A549 (cell line): ENCODE measurements around the gene PYGL. TPM values are rescaled to one million over a fixed set of nuclear protein-coding genes. Genes with fewer than 3 reads are reported as not detected.

Experiments used
- ATAC-seq, 2 experiments: fragments of 200-7000 bp in 1 of 2; fragments of >200 bp in 1 of 2; cut with Nextera tagmentation in 1 of 2; cut with Tn5 transposase in 1 of 2; 3 replicates each; pipeline versions ENCODE4 v1.8.0 to v1.9.1; 2018 to 2020; ENCODE audit warnings: mild to moderate bottlenecking in 1 of 2, moderate library complexity in 1 of 2
- CTCF ChIA-PET: fragments of 300-600 bp; sonication (Branson Sonifier 250); formaldehyde crosslinking; extraction: SDS; loops from one replicate; lab custom pipeline; 2021; ENCODE audit warnings: antibody characterized with exemption, inconsistent platforms; lab: Yijun Ruan, JAX
- POLR2A ChIA-PET: fragments of 350-600 bp; formaldehyde crosslinking; extraction: SDS; loops from one replicate; lab custom pipeline; 2021; ENCODE audit warnings: antibody characterized with exemption, inconsistent platforms; lab: Yijun Ruan, JAX
- DNase-seq, 2 experiments: peaks; one replicate each; pipeline versions ENCODE4 v3.0.0 to v3.0.0-alpha.2; 2011 to 2016; ENCODE audit warnings: low read depth in 1 of 2, low spot score in 1 of 2
- FAIRE-seq: peaks from 2 replicates; lab custom pipeline; 2011; peaks lifted over from hg19 to GRCh38; lab: Jason Lieb, UNC
- H3K27ac ChIP-seq, 2 experiments: fragments of >200 bp; sonication (Bioruptor Twin); formaldehyde crosslinking; 3 replicates each; pipeline ENCODE4 v1.5.1; 2016 to 2017
- H3K4me1 ChIP-seq: fragments of >200 bp; sonication (Bioruptor Twin); formaldehyde crosslinking; 3 replicates; pipeline ENCODE4 v1.6.1; 2016
- H3K4me2 ChIP-seq: fragments of >200 bp; sonication (Bioruptor Twin); formaldehyde crosslinking; 3 replicates; pipeline ENCODE4 v1.6.1; 2016
- H3K4me3 ChIP-seq: fragments of >200 bp; sonication (Bioruptor Twin); formaldehyde crosslinking; 3 replicates; pipeline ENCODE4 v1.5.1; 2016
- H3K9me3 ChIP-seq: fragments of >200 bp; sonication (Bioruptor Twin); formaldehyde crosslinking; 3 replicates; pipeline ENCODE4 v1.6.1; 2016
- BHLHE40 ChIP-seq: IDR thresholded peaks from 2 replicates; pipeline ENCODE4 v1.6.1; 2012; ENCODE audit warnings: low read depth, low read length, inconsistent platforms
- CBX2 ChIP-seq: fragments of 200-600 bp; sonication (generic); IDR thresholded peaks from 2 replicates; pipeline ENCODE4 v1.6.1; 2016; ENCODE audit warnings: low read depth, mild to moderate bottlenecking, borderline replicate concordance
- CBX8 ChIP-seq: fragments of 200-600 bp; sonication (generic); IDR thresholded peaks from 2 replicates; pipeline ENCODE4 v1.6.1; 2016
- CHD2 ChIP-seq: fragments of 150-350 bp; IDR thresholded peaks from 2 replicates; pipeline ENCODE4 v1.6.1; 2014; ENCODE audit warnings: low read length; ENCODE audit not compliant: partially characterized antibody
- CHD4 ChIP-seq: fragments of 200-600 bp; sonication (generic); IDR thresholded peaks from 2 replicates; pipeline ENCODE4 v1.6.1; 2016; ENCODE audit warnings: antibody characterized with exemption, mild to moderate bottlenecking, borderline replicate concordance
- EHF ChIP-seq: fragments of 250-450 bp; sonication (Bioruptor Pico); IDR thresholded peaks from 2 replicates; pipeline ENCODE4 v1.5.0; 2020; ENCODE audit warnings: mild to moderate bottlenecking
- EHMT2 ChIP-seq: fragments of 200-600 bp; sonication (generic); IDR thresholded peaks from 2 replicates; pipeline ENCODE4 v1.6.1; 2016; ENCODE audit warnings: antibody characterized with exemption, low read depth, mild to moderate bottlenecking, moderate library complexity
- FOXS1 ChIP-seq: fragments of 250-450 bp; sonication (Bioruptor Pico); IDR thresholded peaks from 2 replicates; pipeline ENCODE4 v1.5.0; 2020; ENCODE audit warnings: mild to moderate bottlenecking, moderate library complexity
- GATA3 ChIP-seq: IDR thresholded peaks from 2 replicates; pipeline ENCODE4 v1.6.1; 2012; ENCODE audit warnings: borderline replicate concordance
- HDAC2 ChIP-seq: fragments of 200-600 bp; sonication (generic); IDR thresholded peaks from 2 replicates; pipeline ENCODE4 v1.6.1; 2016
- HOXB5 ChIP-seq: fragments of 250-450 bp; sonication (Bioruptor Pico); IDR thresholded peaks from 2 replicates; pipeline ENCODE4 v1.5.0; 2020; ENCODE audit warnings: mild to moderate bottlenecking, moderate library complexity
- KDM1A ChIP-seq: fragments of 200-600 bp; sonication (generic); IDR thresholded peaks from 2 replicates; pipeline ENCODE4 v1.6.1; 2016; ENCODE audit warnings: low read depth, mild to moderate bottlenecking
- MAFK ChIP-seq: fragments of 450-650 bp; IDR thresholded peaks from 2 replicates; pipeline ENCODE4 v1.6.1; 2014; ENCODE audit not compliant: partially characterized antibody
- NR3C1 ChIP-seq: fragments of >200 bp; sonication (Bioruptor Twin); formaldehyde crosslinking; IDR thresholded peaks from 3 replicates; pipeline ENCODE4 v1.6.1; 2017
- RAD21 ChIP-seq, 2 experiments: fragments of >200 bp in 1 of 2; sonication (Bioruptor Twin) in 1 of 2; formaldehyde crosslinking in 1 of 2; IDR thresholded peaks in 1 of 2; conservative IDR thresholded peaks in 1 of 2; 2 replicates in 1 of 2; 3 replicates in 1 of 2; pipeline ENCODE4 v1.6.1; 2012 to 2018; ENCODE audit warnings: inconsistent platforms in 1 of 2
- RCOR1 ChIP-seq: fragments of 150-350 bp; IDR thresholded peaks from 2 replicates; pipeline ENCODE4 v1.6.1; 2014; ENCODE audit warnings: antibody characterized with exemption, low read length, low read depth
- SREBF2 ChIP-seq: fragments of 450-650 bp; IDR thresholded peaks from 2 replicates; pipeline ENCODE4 v1.6.1; 2014; ENCODE audit warnings: mild to moderate bottlenecking, moderate library complexity
- TFCP2L1 ChIP-seq: fragments of 250-450 bp; sonication (Bioruptor Pico); IDR thresholded peaks from 2 replicates; pipeline ENCODE4 v1.5.0; 2021; ENCODE audit warnings: mild to moderate bottlenecking
- ZC3H11A ChIP-seq: fragments of 450-650 bp; IDR thresholded peaks from 2 replicates; pipeline ENCODE4 v1.6.1; 2014; ENCODE audit warnings: antibody characterized with exemption, mild to moderate bottlenecking
- ZFP36 ChIP-seq: fragments of 450-650 bp; IDR thresholded peaks from 2 replicates; pipeline ENCODE4 v1.6.1; 2014; ENCODE audit warnings: borderline replicate concordance; ENCODE audit not compliant: partially characterized antibody
- ZSCAN20 ChIP-seq: fragments of 250-450 bp; sonication (Bioruptor Pico); IDR thresholded peaks from 2 replicates; pipeline ENCODE4 v1.8.0; 2022; ENCODE audit warnings: mild to moderate bottlenecking, moderate library complexity
- WGBS: methylation state at CpG from one replicate; pipeline ENCODE4 v1.1.6; 2017; ENCODE audit errors: missing lambda C conversion rate; 5-methylcytosine and 5-hydroxymethylcytosine counted together
- polyA plus RNA-seq, 4 experiments: library from polyadenylated mRNA; depleted of rRNA in 3 of 4; stranded (reverse); fragments of >200 nt; fragmentation: RNase III in 1 of 4; extraction: RNeasy Plus Mini Kit Qiagen cat#74134 plus additional on column Dnase treatment in 1 of 4; gene quantifications; 2 replicates in 3 of 4; 3 replicates in 1 of 4; pipeline ENCODE4 v1.2.3, GENCODE V29; 2011 to 2017
- TF ChIP-seq, protein P1 (sequence below): IDR thresholded peaks from 2 replicates; pipeline ENCODE4 v1.6.1; 2012
- TF ChIP-seq, protein P2 (sequence below): fragments of 450-650 bp; IDR thresholded peaks from 2 replicates; pipeline ENCODE4 v1.6.1; 2014; ENCODE audit warnings: antibody characterized with exemption
- TF ChIP-seq, protein P3 (sequence below): fragments of >200 bp; sonication (Bioruptor Twin); formaldehyde crosslinking; IDR thresholded peaks from 3 replicates; pipeline ENCODE4 v1.5.1; 2016
- TF ChIP-seq, protein P4 (sequence below): fragments of 150-350 bp; IDR thresholded peaks from 2 replicates; pipeline ENCODE4 v1.6.1; 2014; ENCODE audit warnings: low read depth, mild to moderate bottlenecking, low read length
- TF ChIP-seq, protein P5 (sequence below): fragments of >200 bp; sonication (Bioruptor Twin); formaldehyde crosslinking; IDR thresholded peaks from 3 replicates; pipeline ENCODE4 v1.6.1; 2016
- TF ChIP-seq, protein P6 (sequence below): fragments of 250-450 bp; sonication (Bioruptor Pico); IDR thresholded peaks from 2 replicates; pipeline ENCODE4 v1.5.0; 2020; ENCODE audit warnings: low read depth, mild to moderate bottlenecking, moderate library complexity

The PYGL gene
- polyA plus RNA-seq, 2 of the 4 experiments (the other 2 are of a cell fraction), result 112 to 122 TPM

DNA sequence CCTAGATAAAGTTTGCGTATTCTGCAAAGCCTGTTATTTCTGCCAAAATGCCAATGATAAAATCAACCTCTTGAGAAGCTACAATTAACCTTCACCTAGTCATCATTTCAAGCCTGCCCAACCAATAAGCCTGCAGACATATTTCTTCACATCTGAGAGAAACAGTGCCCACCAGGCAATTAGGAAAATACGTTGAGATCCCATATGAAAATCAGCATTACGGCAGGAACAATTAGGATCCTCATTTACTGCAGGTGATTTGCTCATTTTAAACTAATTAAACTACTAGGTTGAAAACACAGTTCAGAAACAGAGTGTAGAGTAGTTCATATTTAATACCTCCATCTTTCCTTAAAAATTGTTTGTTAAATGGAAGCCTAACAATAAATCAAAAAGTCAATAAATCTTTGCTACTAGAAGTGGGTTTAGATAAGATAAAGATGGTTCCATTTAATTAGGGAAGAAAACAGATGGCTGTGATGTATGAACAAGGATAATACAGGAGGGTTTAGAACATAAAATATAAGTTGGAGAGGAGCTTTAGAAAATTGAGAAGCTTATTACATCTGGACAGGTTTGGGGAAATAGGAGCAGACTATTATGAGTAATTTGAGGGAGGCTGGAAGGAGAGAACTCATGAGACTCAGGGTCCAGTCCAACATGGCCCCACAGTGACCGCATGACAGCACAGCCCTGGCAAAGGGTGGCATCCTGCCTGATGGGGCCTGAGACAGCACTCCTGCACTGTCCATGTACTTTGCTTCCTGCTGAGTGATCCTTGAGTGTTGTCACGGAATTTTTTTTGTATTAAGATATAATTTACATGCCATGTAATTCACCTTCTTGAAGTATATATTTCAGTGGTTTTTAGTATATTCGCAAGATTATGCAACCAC, 26.9 kb upstream of the PYGL start:
- TF ChIP-seq NR3C1, result no peak
- TF ChIP-seq, protein P1, sequence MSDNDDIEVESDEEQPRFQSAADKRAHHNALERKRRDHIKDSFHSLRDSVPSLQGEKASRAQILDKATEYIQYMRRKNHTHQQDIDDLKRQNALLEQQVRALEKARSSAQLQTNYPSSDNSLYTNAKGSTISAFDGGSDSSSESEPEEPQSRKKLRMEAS, result no peak
- no peak for TF ChIP-seq EHF
- TF ChIP-seq, protein P2, sequence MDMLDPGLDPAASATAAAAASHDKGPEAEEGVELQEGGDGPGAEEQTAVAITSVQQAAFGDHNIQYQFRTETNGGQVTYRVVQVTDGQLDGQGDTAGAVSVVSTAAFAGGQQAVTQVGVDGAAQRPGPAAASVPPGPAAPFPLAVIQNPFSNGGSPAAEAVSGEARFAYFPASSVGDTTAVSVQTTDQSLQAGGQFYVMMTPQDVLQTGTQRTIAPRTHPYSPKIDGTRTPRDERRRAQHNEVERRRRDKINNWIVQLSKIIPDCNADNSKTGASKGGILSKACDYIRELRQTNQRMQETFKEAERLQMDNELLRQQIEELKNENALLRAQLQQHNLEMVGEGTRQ, result no peak
- TF ChIP-seq HDAC2, result no peak
- no peak for TF ChIP-seq TFCP2L1 (CRISPR knock-in tag)
- TF ChIP-seq, protein P3, sequence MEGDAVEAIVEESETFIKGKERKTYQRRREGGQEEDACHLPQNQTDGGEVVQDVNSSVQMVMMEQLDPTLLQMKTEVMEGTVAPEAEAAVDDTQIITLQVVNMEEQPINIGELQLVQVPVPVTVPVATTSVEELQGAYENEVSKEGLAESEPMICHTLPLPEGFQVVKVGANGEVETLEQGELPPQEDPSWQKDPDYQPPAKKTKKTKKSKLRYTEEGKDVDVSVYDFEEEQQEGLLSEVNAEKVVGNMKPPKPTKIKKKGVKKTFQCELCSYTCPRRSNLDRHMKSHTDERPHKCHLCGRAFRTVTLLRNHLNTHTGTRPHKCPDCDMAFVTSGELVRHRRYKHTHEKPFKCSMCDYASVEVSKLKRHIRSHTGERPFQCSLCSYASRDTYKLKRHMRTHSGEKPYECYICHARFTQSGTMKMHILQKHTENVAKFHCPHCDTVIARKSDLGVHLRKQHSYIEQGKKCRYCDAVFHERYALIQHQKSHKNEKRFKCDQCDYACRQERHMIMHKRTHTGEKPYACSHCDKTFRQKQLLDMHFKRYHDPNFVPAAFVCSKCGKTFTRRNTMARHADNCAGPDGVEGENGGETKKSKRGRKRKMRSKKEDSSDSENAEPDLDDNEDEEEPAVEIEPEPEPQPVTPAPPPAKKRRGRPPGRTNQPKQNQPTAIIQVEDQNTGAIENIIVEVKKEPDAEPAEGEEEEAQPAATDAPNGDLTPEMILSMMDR, result no peak
- no peak for TF ChIP-seq RCOR1
- TF ChIP-seq HOXB5, result no peak
- TF ChIP-seq BHLHE40, result no peak
- TF ChIP-seq MAFK, result no peak
- no peak for TF ChIP-seq GATA3
- TF ChIP-seq RAD21 (conservative IDR thresholded peaks at IDR 0.05 in 1 of 2, IDR thresholded peaks at IDR 0.05 in 1 of 2), result no peak
- TF ChIP-seq CHD2, result no peak

DNA sequence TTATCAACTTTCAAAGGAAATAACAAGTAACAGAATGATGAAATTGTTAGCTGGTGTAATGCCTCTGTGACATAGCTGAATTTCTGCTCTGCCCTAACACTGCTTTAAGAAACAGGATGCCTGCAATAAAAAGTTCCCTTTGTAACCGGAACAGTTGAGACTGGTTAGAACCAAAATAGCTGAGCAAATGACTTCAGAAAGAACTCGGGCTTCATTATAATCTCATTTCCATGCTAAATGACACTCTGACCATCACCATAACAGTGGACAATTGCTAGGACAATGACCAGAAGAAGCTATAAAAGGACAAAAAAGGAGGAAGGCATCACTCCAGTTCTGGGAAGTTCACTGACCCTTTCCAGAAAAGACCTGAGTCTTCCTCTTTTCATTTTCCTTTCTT, 23.5 kb upstream of the PYGL start:
- POLR2A ChIA-PET, result no interaction called here
- Histone ChIP-seq H3K4me1 (peaks cover 23% of the 10 kb centered on the region), H3K4me2 (no peak overlapping the region), H3K4me3 (no peak overlapping the region), H3K27ac (0 out of 6 replicates have a peak overlapping the region, but pooled peaks of 1 of the 2 experiments have one; percentile 23), H3K9me3 (no peaks in the 10 kb centered on the region)
- 82% methylated on average over 2 of the region's 2 CpGs for WGBS
- DNase-seq, result no peak
- no peak for ATAC-seq
- no peak for TF ChIP-seq FOXS1 (CRISPR knock-in tag)
- no peak for TF ChIP-seq EHMT2
- TF ChIP-seq ZFP36, result no peak
- no peak for TF ChIP-seq HDAC2
- TF ChIP-seq, protein P4, sequence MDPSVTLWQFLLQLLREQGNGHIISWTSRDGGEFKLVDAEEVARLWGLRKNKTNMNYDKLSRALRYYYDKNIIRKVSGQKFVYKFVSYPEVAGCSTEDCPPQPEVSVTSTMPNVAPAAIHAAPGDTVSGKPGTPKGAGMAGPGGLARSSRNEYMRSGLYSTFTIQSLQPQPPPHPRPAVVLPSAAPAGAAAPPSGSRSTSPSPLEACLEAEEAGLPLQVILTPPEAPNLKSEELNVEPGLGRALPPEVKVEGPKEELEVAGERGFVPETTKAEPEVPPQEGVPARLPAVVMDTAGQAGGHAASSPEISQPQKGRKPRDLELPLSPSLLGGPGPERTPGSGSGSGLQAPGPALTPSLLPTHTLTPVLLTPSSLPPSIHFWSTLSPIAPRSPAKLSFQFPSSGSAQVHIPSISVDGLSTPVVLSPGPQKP, result no peak
- TF ChIP-seq CBX8, result no peak
- no peak for FAIRE-seq
- CTCF ChIA-PET, result interaction anchor here (0.7 to 1.5 kb wide), 2 partner anchors 13 to 62 kb away, joined by 3 to 10 read pairs; no protein-coding TSS in a partner anchor

More for the DNA sequence above, 26.9 kb upstream of the PYGL start:
- POLR2A ChIA-PET, result no interaction called here
- no peak overlapping the region for H3K4me2 ChIP-seq
- no peak for DNase-seq
- ATAC-seq, result no peak
- no peak for FAIRE-seq
- H3K9me3 ChIP-seq, result no peaks in the 10 kb centered on the region
- no peaks in the 10 kb centered on the region for H3K4me1 ChIP-seq
- CTCF ChIA-PET, result interaction anchor here (0.6 to 1.1 kb wide), 2 partner anchors 34 to 248 kb away, joined by 3 to 4 read pairs; no protein-coding TSS in a partner anchor
- no peak overlapping the region for H3K27ac ChIP-seq
- no peak overlapping the region for H3K4me3 ChIP-seq
- WGBS, result 82% methylated on average over 6 of the region's 6 CpGs

DNA sequence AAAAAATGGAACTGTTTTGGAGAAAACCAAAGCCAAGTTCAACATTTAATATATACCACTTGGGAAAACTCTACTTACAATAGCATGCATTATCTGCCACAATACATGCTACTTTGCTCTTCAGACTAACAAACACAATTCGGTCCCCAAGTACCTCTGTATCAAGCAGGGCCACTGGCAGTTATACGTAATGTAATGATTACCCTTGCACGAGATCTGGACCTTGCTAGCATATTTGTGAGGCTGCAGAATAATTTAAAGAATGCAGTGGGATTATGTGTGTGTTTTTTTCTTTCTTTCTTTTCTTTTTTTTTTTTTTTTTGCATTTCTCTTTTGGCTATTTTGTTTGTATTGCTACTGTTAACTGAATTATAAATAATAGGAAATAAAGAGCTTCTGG, 22.8 kb upstream of the PYGL start:
- POLR2A ChIA-PET, result no interaction called here
- ATAC-seq, result no peak
- Histone ChIP-seq H3K4me2 (no peak overlapping the region), H3K4me1 (peaks cover 30% of the 10 kb centered on the region), H3K4me3 (no peak overlapping the region), H3K27ac (no peak overlapping the region), H3K9me3 (no peaks in the 10 kb centered on the region)
- FAIRE-seq, result no peak
- 59% methylated on average over 3 of the region's 3 CpGs for WGBS
- CTCF ChIA-PET, result interaction anchor here (1.0 to 1.5 kb wide), 2 partner anchors 12 to 23 kb away, joined by 4 to 10 read pairs; partner anchors contain the start of gene PYGL
- DNase-seq, result no peak
- TF ChIP-seq SREBF2 (no peak), CHD4 (no peak), ZC3H11A (no peak), KDM1A (no peak), CBX2 (no peak), ZSCAN20 (CRISPR knock-in tag) (no peak)
- TF ChIP-seq, protein P5, sequence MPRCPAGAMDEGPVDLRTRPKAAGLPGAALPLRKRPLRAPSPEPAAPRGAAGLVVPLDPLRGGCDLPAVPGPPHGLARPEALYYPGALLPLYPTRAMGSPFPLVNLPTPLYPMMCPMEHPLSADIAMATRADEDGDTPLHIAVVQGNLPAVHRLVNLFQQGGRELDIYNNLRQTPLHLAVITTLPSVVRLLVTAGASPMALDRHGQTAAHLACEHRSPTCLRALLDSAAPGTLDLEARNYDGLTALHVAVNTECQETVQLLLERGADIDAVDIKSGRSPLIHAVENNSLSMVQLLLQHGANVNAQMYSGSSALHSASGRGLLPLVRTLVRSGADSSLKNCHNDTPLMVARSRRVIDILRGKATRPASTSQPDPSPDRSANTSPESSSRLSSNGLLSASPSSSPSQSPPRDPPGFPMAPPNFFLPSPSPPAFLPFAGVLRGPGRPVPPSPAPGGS, result no peak
- TF ChIP-seq, protein P6, sequence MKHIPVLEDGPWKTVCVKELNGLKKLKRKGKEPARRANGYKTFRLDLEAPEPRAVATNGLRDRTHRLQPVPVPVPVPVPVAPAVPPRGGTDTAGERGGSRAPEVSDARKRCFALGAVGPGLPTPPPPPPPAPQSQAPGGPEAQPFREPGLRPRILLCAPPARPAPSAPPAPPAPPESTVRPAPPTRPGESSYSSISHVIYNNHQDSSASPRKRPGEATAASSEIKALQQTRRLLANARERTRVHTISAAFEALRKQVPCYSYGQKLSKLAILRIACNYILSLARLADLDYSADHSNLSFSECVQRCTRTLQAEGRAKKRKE, result no peak
- TF ChIP-seq, protein P4, result no peak
